NCI-H2227 (cell line): ENCODE data around the gene CLGN.

Experiments
- DNase-seq: peaks from one replicate; lab custom pipeline; 2025; ENCODE audit not compliant: unreplicated experiment; lab: John Stamatoyannopoulos, UW

CLGN gene

GRCh38 chr4:140342620-140343019, 84.8 kb downstream of the CLGN start:
- DNase-seq = no peak
